ENCODE results near the gene SND1.

- no peak for TF ChIP-seq CTCF (IDR thresholded peaks at IDR 0.05; ENCODE audit: low read depth, low read length, missing input control)
- TF ChIP-seq MAX (IDR thresholded peaks at IDR 0.05): no peak
- TF ChIP-seq REST (IDR thresholded peaks at IDR 0.05): no peak
- TF ChIP-seq HNF4G (IDR thresholded peaks at IDR 0.05): no peak
- no peak for TF ChIP-seq ATF3 (IDR thresholded peaks at IDR 0.05)
- no peak for TF ChIP-seq YY1 (IDR thresholded peaks at IDR 0.05)
- TF ChIP-seq RAD21 (IDR thresholded peaks at IDR 0.05): no peak
- TF ChIP-seq TAF1 (conservative IDR thresholded peaks at IDR 0.05): no peak
Observed at GRCh38 chr7:127900141-127900540, 248.1 kb downstream of the SND1 start.

Data from liver (tissue), 3 donors.